Osteoblast (primary cell): ENCODE measurements around the gene B3GALT5. TPM values are rescaled to one million over a fixed set of nuclear protein-coding genes. Genes with fewer than 3 reads are reported as not detected.

Experiments
- DNase-seq: peaks from one replicate; pipeline ENCODE4 v3.0.0; 2011; ENCODE audit warnings: low spot score, mixed read lengths; ENCODE audit not compliant: insufficient read length; ENCODE audit errors: missing footprints
- H2AFZ ChIP-seq: 2 replicates; pipeline ENCODE4 v1.6.0; 2011; ENCODE audit warnings: mild to moderate bottlenecking, low read length
- H3K27ac ChIP-seq: 2 replicates; pipeline ENCODE4 v1.5.1; 2011; ENCODE audit warnings: mild to moderate bottlenecking, low read depth, low read length, moderate library complexity
- H3K27me3 ChIP-seq: 2 replicates; pipeline ENCODE4 v1.6.0; 2012; ENCODE audit warnings: mild to moderate bottlenecking, control low read depth, inconsistent platforms, low read length, moderate library complexity; ENCODE audit not compliant: insufficient read depth
- H3K36me3 ChIP-seq: 2 replicates; pipeline ENCODE4 v1.5.1; 2011; ENCODE audit warnings: mild to moderate bottlenecking, low read length, control low read depth, moderate library complexity; ENCODE audit not compliant: insufficient read depth
- H3K4me1 ChIP-seq: 2 replicates; pipeline ENCODE4 v1.5.1; 2011; ENCODE audit warnings: mild to moderate bottlenecking, low read length, control low read depth, moderate library complexity; ENCODE audit not compliant: insufficient read depth
- H3K4me2 ChIP-seq: 2 replicates; pipeline ENCODE4 v1.6.0; 2011; ENCODE audit warnings: mild to moderate bottlenecking, low read length; ENCODE audit not compliant: insufficient read depth
- H3K4me3 ChIP-seq: fragments of 200-600 bp; sonication (generic); 3 replicates; pipeline ENCODE4 v1.5.1; 2012; ENCODE audit warnings: mild to moderate bottlenecking, low read length, inconsistent platforms; ENCODE audit not compliant: insufficient read depth
- H3K79me2 ChIP-seq: 2 replicates; pipeline ENCODE4 v1.6.0; 2012; ENCODE audit warnings: mild to moderate bottlenecking, low read length, control low read depth, inconsistent platforms; ENCODE audit not compliant: insufficient read depth
- H3K9me3 ChIP-seq: 2 replicates; pipeline ENCODE4 v1.5.1; 2011; ENCODE audit warnings: low read depth, low read length, control low read depth
- H4K20me1 ChIP-seq: 2 replicates; pipeline ENCODE4 v1.6.0; 2012; ENCODE audit warnings: mild to moderate bottlenecking, low read length, control low read depth; ENCODE audit not compliant: insufficient read depth
- total RNA-seq: library from RNA; depleted of rRNA; stranded (reverse); fragments of >200 nt; gene quantifications from 2 replicates; pipeline ENCODE4 v1.2.3, GENCODE V29; 2012
- TF ChIP-seq, protein P1 (sequence below): IDR thresholded peaks from 2 replicates; pipeline ENCODE4 v1.5.1; 2011; ENCODE audit warnings: mild to moderate bottlenecking, low read depth, low read length, moderate library complexity; ENCODE audit errors: extremely low read depth

B3GALT5 gene, protein sequence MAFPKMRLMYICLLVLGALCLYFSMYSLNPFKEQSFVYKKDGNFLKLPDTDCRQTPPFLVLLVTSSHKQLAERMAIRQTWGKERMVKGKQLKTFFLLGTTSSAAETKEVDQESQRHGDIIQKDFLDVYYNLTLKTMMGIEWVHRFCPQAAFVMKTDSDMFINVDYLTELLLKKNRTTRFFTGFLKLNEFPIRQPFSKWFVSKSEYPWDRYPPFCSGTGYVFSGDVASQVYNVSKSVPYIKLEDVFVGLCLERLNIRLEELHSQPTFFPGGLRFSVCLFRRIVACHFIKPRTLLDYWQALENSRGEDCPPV
- under 0.01 TPM in 2 replicates for total RNA-seq

DNA sequence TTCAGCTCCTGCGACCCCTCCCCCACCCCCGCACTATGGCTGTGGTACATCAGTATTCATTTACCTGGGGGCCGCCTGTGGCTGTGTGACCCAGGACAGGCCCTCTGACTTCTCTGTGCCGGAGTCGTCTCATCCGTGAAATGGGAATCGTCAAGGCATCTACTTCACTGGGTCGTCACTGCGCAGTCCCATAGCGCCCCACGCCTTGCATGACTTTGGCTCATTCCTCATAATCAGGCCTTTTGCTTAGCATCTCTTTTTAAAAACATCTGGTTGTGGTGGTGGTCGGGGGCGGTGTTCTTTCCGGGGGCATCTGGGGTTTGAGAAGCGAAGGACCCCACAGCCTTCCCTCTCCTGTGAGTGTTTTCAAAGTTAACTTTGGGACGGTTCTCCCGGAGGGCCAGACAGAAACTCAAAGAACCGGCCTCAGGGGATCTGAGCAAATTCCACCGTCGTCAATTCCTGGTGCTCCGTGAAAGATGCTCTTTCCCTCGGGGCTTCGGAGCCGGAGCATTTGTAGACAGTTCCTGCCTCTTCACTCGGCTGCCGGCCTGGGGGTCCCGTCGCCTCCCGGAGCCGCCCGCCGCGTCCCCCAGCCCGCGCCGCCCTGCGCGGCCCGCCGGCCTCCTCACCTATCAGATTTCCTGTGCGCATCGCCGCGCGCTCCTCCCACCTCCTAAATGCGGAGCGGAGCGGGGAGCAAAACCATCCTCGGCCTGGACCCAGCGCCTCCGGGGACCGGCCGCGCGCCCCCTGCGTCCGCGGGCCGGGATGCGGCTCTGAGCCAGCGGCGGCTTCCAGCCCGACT is at the start of gene B3GALT5:
B3GALT5 (plus strand) TSS at position 708 of the 808 bp plus-strand sequence. CDS start 47,620 bp downstream, outside the sequence.
- Histone ChIP-seq H3K27me3 (peaks cover 44% of the 10 kb centered on the region), H3K4me2 (peak within 1 kb of the TSS; percentile 68), H3K79me2 (no peaks in the 10 kb centered on the region), H3K27ac (no peak within 1 kb of the TSS), H3K9me3 (no peaks in the 10 kb centered on the region), H3K36me3 (no peaks in the 10 kb centered on the region), H2AFZ (peak within 1 kb of the TSS; percentile 51), H4K20me1 (no peaks in the 10 kb centered on the region), H3K4me3 (peak within 1 kb of the TSS; percentile 58), H3K4me1 (no peaks in the 10 kb centered on the region)
- DNase-seq = peak; percentile 88
- TF ChIP-seq, protein P1, sequence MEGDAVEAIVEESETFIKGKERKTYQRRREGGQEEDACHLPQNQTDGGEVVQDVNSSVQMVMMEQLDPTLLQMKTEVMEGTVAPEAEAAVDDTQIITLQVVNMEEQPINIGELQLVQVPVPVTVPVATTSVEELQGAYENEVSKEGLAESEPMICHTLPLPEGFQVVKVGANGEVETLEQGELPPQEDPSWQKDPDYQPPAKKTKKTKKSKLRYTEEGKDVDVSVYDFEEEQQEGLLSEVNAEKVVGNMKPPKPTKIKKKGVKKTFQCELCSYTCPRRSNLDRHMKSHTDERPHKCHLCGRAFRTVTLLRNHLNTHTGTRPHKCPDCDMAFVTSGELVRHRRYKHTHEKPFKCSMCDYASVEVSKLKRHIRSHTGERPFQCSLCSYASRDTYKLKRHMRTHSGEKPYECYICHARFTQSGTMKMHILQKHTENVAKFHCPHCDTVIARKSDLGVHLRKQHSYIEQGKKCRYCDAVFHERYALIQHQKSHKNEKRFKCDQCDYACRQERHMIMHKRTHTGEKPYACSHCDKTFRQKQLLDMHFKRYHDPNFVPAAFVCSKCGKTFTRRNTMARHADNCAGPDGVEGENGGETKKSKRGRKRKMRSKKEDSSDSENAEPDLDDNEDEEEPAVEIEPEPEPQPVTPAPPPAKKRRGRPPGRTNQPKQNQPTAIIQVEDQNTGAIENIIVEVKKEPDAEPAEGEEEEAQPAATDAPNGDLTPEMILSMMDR = no peak

DNA sequence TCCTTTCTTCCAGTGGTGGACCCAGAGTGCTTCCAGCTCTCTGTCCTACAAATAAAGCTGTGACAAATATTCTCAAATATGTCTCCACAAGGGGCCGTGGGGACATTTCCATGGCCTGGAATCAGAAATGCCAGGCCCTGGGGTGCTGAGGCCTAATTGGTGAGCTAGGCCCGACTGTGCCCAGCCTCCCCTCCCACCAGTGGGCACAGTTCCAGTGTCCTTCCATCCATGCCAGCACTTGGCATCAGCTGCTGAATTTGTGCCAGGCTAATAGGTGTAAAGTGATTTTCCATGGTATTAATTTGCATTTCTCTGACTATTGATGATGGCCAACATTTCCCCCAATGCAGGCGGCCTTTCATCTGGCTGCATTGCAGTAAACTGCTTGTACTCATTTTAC is 48.5 kb upstream of the B3GALT5 start:
- H3K4me2 ChIP-seq = no peak overlapping the region
- H4K20me1 ChIP-seq = no peaks in the 10 kb centered on the region
- H3K9me3 ChIP-seq = no peaks in the 10 kb centered on the region
- no peak overlapping the region for H2AFZ ChIP-seq
- H3K27ac ChIP-seq = no peak overlapping the region
- H3K36me3 ChIP-seq = no peaks in the 10 kb centered on the region
- no peak for DNase-seq
- no peaks in the 10 kb centered on the region for H3K79me2 ChIP-seq
- no peak overlapping the region for H3K4me3 ChIP-seq
- TF ChIP-seq, protein P1 = no peak
- no peaks in the 10 kb centered on the region for H3K4me1 ChIP-seq
- peaks cover 3% of the 10 kb centered on the region for H3K27me3 ChIP-seq

DNA sequence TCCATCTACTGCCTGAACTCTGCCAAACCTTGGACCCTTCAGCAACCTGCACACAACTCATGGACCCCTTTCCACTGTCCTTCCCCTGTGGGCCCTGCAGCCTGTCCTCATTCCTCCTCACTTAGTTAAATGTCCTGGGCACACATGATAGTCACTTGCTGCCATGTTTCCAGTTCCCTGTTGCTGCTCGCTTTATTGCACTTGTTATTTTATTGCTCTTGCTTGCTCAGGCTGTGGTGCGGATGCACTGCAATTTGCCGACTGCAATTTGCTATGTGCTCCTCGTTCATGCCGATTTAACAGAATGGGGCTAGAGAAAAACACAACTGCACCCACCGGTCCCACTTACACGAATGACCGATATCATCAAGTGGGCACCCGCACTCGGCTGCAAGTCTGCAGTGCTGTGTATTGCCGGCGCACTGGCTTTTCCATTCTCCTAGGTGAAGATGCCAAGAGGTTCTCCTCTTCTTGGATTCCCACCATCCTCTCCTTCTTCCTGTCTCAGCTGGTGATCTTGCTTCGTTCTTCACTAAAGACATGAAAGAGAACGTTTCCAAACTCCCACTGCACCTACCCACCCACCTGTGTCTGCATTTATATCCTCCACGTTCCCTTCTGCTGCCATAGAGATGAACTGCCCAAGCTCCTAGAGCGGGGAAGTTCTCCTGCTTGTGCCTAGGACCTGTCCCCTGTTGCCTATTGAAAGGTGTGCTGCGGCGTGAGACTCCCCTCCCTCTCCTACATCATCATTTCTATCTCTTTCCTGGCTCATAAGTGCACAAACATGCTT is 45.4 kb upstream of the B3GALT5 start:
- Histone ChIP-seq H4K20me1 (no peaks in the 10 kb centered on the region), H3K9me3 (no peaks in the 10 kb centered on the region), H2AFZ (no peak overlapping the region), H3K27me3 (no peaks in the 10 kb centered on the region), H3K4me1 (no peaks in the 10 kb centered on the region), H3K4me2 (no peak overlapping the region), H3K4me3 (no peak overlapping the region), H3K27ac (no peak overlapping the region), H3K79me2 (no peaks in the 10 kb centered on the region), H3K36me3 (no peaks in the 10 kb centered on the region)
- no peak for DNase-seq
- TF ChIP-seq, protein P1 = no peak
